Kidney (tissue), 14 donors: ENCODE results near the gene DVL1. TPM values are rescaled to one million over a fixed set of nuclear protein-coding genes. Genes with fewer than 3 reads are reported as not detected.

Experiments used
- DNase-seq, 5 donors: peaks; one replicate each; pipeline ENCODE4 v3.0.0-alpha.2; 2013 to 2020
- FAIRE-seq: peaks from 2 replicates; lab custom pipeline; 2012; peaks lifted over from hg19 to GRCh38; lab: Jason Lieb, UNC
- H3K27ac ChIP-seq, 2 donors: one replicate each; pipeline ENCODE4 v1.7.0; 2013; ENCODE audit warnings: low read depth in 2 of 2, low read length in 2 of 2, inconsistent platforms in 1 of 2
- H3K27me3 ChIP-seq: one replicate; pipeline ENCODE4 v1.7.1; 2013; ENCODE audit warnings: low read length, inconsistent platforms; ENCODE audit not compliant: control insufficient read depth, insufficient read depth
- H3K36me3 ChIP-seq, 3 donors: one replicate each; pipeline versions ENCODE4 v1.7.0 to v1.7.1; 2013; ENCODE audit warnings: low read length in 3 of 3, control low read depth in 1 of 3, inconsistent platforms in 1 of 3; ENCODE audit not compliant: insufficient read depth in 3 of 3, control insufficient read depth in 2 of 3
- H3K4me1 ChIP-seq, 3 donors: one replicate each; pipeline versions ENCODE4 v1.7.0 to v1.7.1; 2013; ENCODE audit warnings: low read length in 3 of 3, inconsistent platforms in 1 of 3, low read depth in 1 of 3; ENCODE audit not compliant: control insufficient read depth in 2 of 3, insufficient read depth in 2 of 3
- H3K4me3 ChIP-seq, 3 donors: one replicate each; pipeline versions ENCODE4 v1.7.0 to v1.8.1; 2013; ENCODE audit warnings: low read length in 3 of 3, control low read depth in 1 of 3, inconsistent platforms in 1 of 3
- H3K9ac ChIP-seq, 3 donors: one replicate each; pipeline versions ENCODE4 v1.7.0 to v1.7.1; 2013; ENCODE audit warnings: low read length in 3 of 3, control low read depth in 1 of 3, inconsistent platforms in 1 of 3
- H3K9me3 ChIP-seq, 3 donors: one replicate each; pipeline versions ENCODE4 v1.7.0 to v1.7.1; 2013; ENCODE audit warnings: low read length in 3 of 3, control low read depth in 1 of 3, inconsistent platforms in 1 of 3; ENCODE audit not compliant: control insufficient read depth in 2 of 3, insufficient read depth in 1 of 3
- intact Hi-C: fragments of 100-400 bp; cut with DNase I; formaldehyde crosslinking; loops from one replicate; pipeline ENCODE4 v1.11.1; 2022
- polyA plus RNA-seq: library from polyadenylated mRNA; stranded (reverse); fragments of 350-450 nt; fragmentation: Illumina TruSeq; extraction: RNeasy Lipid Tissue Mini Kit (QIAGEN cat#74804); gene quantifications from one replicate; pipeline ENCODE4 v1.2.3, GENCODE V29; 2014; ENCODE audit warnings: low read depth, low replicate concordance; ENCODE audit not compliant: insufficient read depth
- total RNA-seq: library from RNA; stranded (reverse); fragmentation: NEBNext Ultra II Directional; extraction: Animal tissue kit (Norgen Biotek cat#: 25700); gene quantifications from one replicate; pipeline ENCODE4 v1.2.1, GENCODE V29; 2021
- TF ChIP-seq, protein P1 (sequence below): IDR thresholded peaks from 3 replicates; pipeline ENCODE4 v1.5.1; 2012; ENCODE audit warnings: mild to moderate bottlenecking, moderate library complexity, borderline replicate concordance; ENCODE audit not compliant: insufficient read depth; ENCODE audit errors: extremely low read depth
- donor health status: control.
- donor health status: control.
- donor health status: control.
- donor health status: control.
- donor health status: control.
- donor health status: DM: yes; HTN: yes; CAD: no.
- donor health status: Normal renal cell carcinoma (clear cell type).

Gene DVL1
- total and polyA plus RNA-seq, 2 donors from 2014 or later, result 32.5 to 55.0 TPM

GRCh38 chr1:1336446-1336845 is 12.8 kb downstream of the DVL1 start:
- peaks cover 4 to 14% (median 10%) of the 10 kb centered on the region in 3 donors for H3K36me3 ChIP-seq
- no peak for FAIRE-seq
- TF ChIP-seq, protein P1, sequence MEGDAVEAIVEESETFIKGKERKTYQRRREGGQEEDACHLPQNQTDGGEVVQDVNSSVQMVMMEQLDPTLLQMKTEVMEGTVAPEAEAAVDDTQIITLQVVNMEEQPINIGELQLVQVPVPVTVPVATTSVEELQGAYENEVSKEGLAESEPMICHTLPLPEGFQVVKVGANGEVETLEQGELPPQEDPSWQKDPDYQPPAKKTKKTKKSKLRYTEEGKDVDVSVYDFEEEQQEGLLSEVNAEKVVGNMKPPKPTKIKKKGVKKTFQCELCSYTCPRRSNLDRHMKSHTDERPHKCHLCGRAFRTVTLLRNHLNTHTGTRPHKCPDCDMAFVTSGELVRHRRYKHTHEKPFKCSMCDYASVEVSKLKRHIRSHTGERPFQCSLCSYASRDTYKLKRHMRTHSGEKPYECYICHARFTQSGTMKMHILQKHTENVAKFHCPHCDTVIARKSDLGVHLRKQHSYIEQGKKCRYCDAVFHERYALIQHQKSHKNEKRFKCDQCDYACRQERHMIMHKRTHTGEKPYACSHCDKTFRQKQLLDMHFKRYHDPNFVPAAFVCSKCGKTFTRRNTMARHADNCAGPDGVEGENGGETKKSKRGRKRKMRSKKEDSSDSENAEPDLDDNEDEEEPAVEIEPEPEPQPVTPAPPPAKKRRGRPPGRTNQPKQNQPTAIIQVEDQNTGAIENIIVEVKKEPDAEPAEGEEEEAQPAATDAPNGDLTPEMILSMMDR, result no peak

DNA sequence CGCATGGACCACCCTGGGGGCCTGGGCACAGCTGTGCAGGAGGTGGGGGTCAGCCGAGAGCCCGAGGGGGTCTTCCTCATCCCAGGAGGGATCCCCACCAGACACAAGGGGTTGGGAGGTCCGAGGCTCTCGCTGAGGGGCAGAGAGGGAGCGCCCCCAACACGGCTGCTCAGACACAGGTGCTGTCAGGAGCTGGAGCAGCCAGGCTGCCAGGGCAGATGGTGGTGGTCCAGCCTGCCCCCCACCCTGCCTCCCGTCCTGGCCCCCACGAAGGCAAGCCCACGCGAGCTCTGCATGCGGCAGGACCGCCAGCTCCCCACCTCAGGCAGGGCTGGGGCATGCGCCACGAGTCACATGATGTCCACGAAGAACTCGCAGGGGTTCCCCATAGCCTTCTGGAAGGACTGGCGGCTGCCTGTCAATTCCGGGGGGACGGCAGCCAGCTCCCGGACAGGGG is 13.4 kb downstream of the DVL1 start:
- H3K9me3 ChIP-seq, result no peaks in the 10 kb centered on the region
- H3K27me3 ChIP-seq, result no peaks in the 10 kb centered on the region
- H3K4me1 ChIP-seq, result no peaks in the 10 kb centered on the region
- peaks cover 0 to 8% (median 4%) of the 10 kb centered on the region in 3 donors for H3K36me3 ChIP-seq
- TF ChIP-seq, protein P1, result no peak
- H3K27ac ChIP-seq, result no peak overlapping the region
- H3K4me3 ChIP-seq, result no peak overlapping the region
- DNase-seq (no peak), FAIRE-seq (no peak)
- H3K9ac ChIP-seq, result no peak overlapping the region
- intact Hi-C loops, result no loop called here

More at GRCh38 chr1:1336446-1336845, 12.8 kb downstream of the DVL1 start:
- Histone ChIP-seq H3K27me3 (no peaks in the 10 kb centered on the region), H3K9me3 (no peaks in the 10 kb centered on the region), H3K4me1 (no peaks in the 10 kb centered on the region), H3K27ac (no peak overlapping the region), H3K4me3 (no peak overlapping the region), H3K9ac (no peak overlapping the region)
- intact Hi-C loops, result no loop called here
- no peak for DNase-seq

GRCh38 chr1:1335283-1335682 is 13.9 kb downstream of the DVL1 start:
- Histone ChIP-seq H3K4me3 (no peak overlapping the region), H3K27ac (no peak overlapping the region), H3K36me3 (peaks cover 0 to 3% (median 0%) of the 10 kb centered on the region in 3 donors), H3K9me3 (no peaks in the 10 kb centered on the region), H3K27me3 (no peaks in the 10 kb centered on the region), H3K9ac (no peak overlapping the region), H3K4me1 (no peaks in the 10 kb centered on the region)
- TF ChIP-seq, protein P1, result no peak
- DNase-seq (no peak), FAIRE-seq (no peak)
- intact Hi-C loops, result no loop called here

- Histone ChIP-seq H3K9me3 (peaks cover 0 to under 1% (median 0%) of the 10 kb centered on the region in 3 donors), H3K4me3 (no peak overlapping the region), H3K27me3 (no peaks in the 10 kb centered on the region), H3K27ac (no peak overlapping the region), H3K4me1 (no peaks in the 10 kb centered on the region), H3K9ac (no peak overlapping the region), H3K36me3 (peaks cover 0 to 3% (median 0%) of the 10 kb centered on the region in 3 donors)
- TF ChIP-seq, protein P1, result no peak
- FAIRE-seq (no peak), DNase-seq (peak in 4 of 5 donors; percentile 76 to 85 (median 82))
- intact Hi-C loops, result no loop called here
These were observed 14.4 kb downstream of the DVL1 start for GRCh38 chr1:1334835-1335234.
